ENCODE results near the gene DOCK9. TPM values are rescaled to one million over a fixed set of nuclear protein-coding genes. Genes with fewer than 3 reads are reported as not detected.

The DOCK9 gene
- total RNA-seq, 1 experiment from 2014 or later, result 31.7 TPM

GRCh38 chr13:98961503-98962105, 16.3 kb downstream of the DOCK9 start:
- ChIA-PET POLR2A (ENCODE audit: unreplicated experiment) (no interaction called here), CTCF (no interaction called here)
- Histone ChIP-seq H4K20me1 (ENCODE audit: low read length) (no peaks in the 10 kb centered on the region), H3K79me2 (ENCODE audit: low read length) (no peaks in the 10 kb centered on the region), H3F3A (ENCODE audit: low read length, unreplicated experiment) (no peaks in the 10 kb centered on the region), H3K4me1 (ENCODE audit: insufficient read depth, low read length) (no peaks in the 10 kb centered on the region), H2AFZ (ENCODE audit: low read length) (no peak overlapping the region), H3K9ac (ENCODE audit: low read length) (no peak overlapping the region), H3K9me2 (replicated peaks; ENCODE audit: low read length) (no peaks in the 10 kb centered on the region), H3K9me3 (ENCODE audit: low read length) (no peaks in the 10 kb centered on the region), H3K27me3 (ENCODE audit: low read length) (no peaks in the 10 kb centered on the region), H3K27ac (ENCODE audit: low read length) (no peak overlapping the region), H3K4me3 (ENCODE audit: low read length) (no peak overlapping the region), H3K4me2 (ENCODE audit: low read length) (no peak overlapping the region), H3K36me3 (ENCODE audit: low read depth, low read length) (no peaks in the 10 kb centered on the region)
- no TSS peak for BruUV-seq (replicated peaks)
- intact Hi-C loops (cut with micrococcal nuclease), result no loop called here
- TF ChIP-seq CTCF (conservative IDR thresholded peaks at IDR 0.05; ENCODE audit: low read depth, low read length), result no peak
- no peak for TF ChIP-seq EZH2phosphoT487 (IDR thresholded peaks at IDR 0.05; ENCODE audit: borderline replicate concordance, low read length)
- no peak for TF ChIP-seq EZH2 (IDR thresholded peaks at IDR 0.05; ENCODE audit: low read length, unreplicated experiment)
- no peak for DNase-seq
- ATAC-seq, result no peak

GRCh38 chr13:98960606-98961502, 17.0 kb downstream of the DOCK9 start:
- no peak overlapping the region for H2AFZ ChIP-seq (ENCODE audit: low read length)
- H3K9ac ChIP-seq (ENCODE audit: low read length), result no peak overlapping the region
- no peak overlapping the region for H3K4me3 ChIP-seq (ENCODE audit: low read length)
- H3K27ac ChIP-seq (ENCODE audit: low read length), result no peak overlapping the region
- no peaks in the 10 kb centered on the region for H3K4me1 ChIP-seq (ENCODE audit: insufficient read depth, low read length)
- H3K9me2 ChIP-seq (replicated peaks; ENCODE audit: low read length), result no peaks in the 10 kb centered on the region
- no peaks in the 10 kb centered on the region for H4K20me1 ChIP-seq (ENCODE audit: low read length)
- H3K27me3 ChIP-seq (ENCODE audit: low read length), result no peaks in the 10 kb centered on the region
- ATAC-seq (no peak), DNase-seq (no peak)
- no peaks in the 10 kb centered on the region for H3F3A ChIP-seq (ENCODE audit: low read length, unreplicated experiment)
- no peaks in the 10 kb centered on the region for H3K36me3 ChIP-seq (ENCODE audit: low read depth, low read length)
- H3K4me2 ChIP-seq (ENCODE audit: low read length), result no peak overlapping the region
- intact Hi-C loops (cut with micrococcal nuclease), result no loop called here
- POLR2A ChIA-PET (ENCODE audit: unreplicated experiment), result no interaction called here
- no peaks in the 10 kb centered on the region for H3K9me3 ChIP-seq (ENCODE audit: low read length)
- TF ChIP-seq EZH2phosphoT487 (IDR thresholded peaks at IDR 0.05; ENCODE audit: borderline replicate concordance, low read length), result no peak
- no peak for TF ChIP-seq EZH2 (IDR thresholded peaks at IDR 0.05; ENCODE audit: low read length, unreplicated experiment)
- no peak for TF ChIP-seq CTCF (conservative IDR thresholded peaks at IDR 0.05; ENCODE audit: low read depth, low read length)
- no peaks in the 10 kb centered on the region for H3K79me2 ChIP-seq (ENCODE audit: low read length)
- no TSS peak for BruUV-seq (replicated peaks)
- CTCF ChIA-PET, result no interaction called here
